HepG2 (cell line): ENCODE results near the gene GPC6. TPM values are rescaled to one million over a fixed set of nuclear protein-coding genes. Genes with fewer than 3 reads are reported as not detected.
A peak's percentile ranks its signal among the peaks of the same experiment; 100 is the strongest.

Source experiments
- ATAC-seq: fragments of 200-7000 bp; cut with Tn5 transposase; 3 replicates; pipeline ENCODE4 v1.9.1; 2020; ENCODE audit warnings: mild to moderate bottlenecking, moderate library complexity
- BruUV-seq: library from RNA; stranded (reverse); fragments of 400-500 nt; replicated peaks from 2 replicates; lab custom pipeline; 2021; lab: Mats Ljungman, UMichigan
- CTCF ChIA-PET: fragments of 300-600 bp; formaldehyde crosslinking; extraction: SDS; loops from one replicate; lab custom pipeline; 2021; ENCODE audit warnings: low total read pairs, inconsistent platforms, low intra/inter-chr PET ratio; lab: Yijun Ruan, JAX
- POLR2A ChIA-PET: fragments of 350-600 bp; sonication (Branson Sonifier 250); formaldehyde crosslinking; loops from one replicate; lab custom pipeline; 2020; ENCODE audit warnings: antibody characterized with exemption, inconsistent platforms; lab: Yijun Ruan, JAX
- DNase-seq: peaks from one replicate; pipeline ENCODE4 v3.0.0-alpha.2; 2015; ENCODE audit warnings: low spot score
- FAIRE-seq: peaks from 3 replicates; lab custom pipeline; 2011; peaks lifted over from hg19 to GRCh38; lab: Jason Lieb, UNC
- H2AFZ ChIP-seq: one replicate; pipeline ENCODE4 v1.6.1; 2011; ENCODE audit warnings: low read length, inconsistent platforms
- H3K27ac ChIP-seq: fragments of 300-600 bp; 3 replicates; pipeline ENCODE4 v1.8.0; 2011; ENCODE audit warnings: mixed run types, mild to moderate bottlenecking, mixed read lengths, low read length, inconsistent platforms; ENCODE audit not compliant: insufficient read depth; ENCODE audit errors: extremely low read length
- H3K27me3 ChIP-seq, 2 experiments: fragments of 200-600 bp in 1 of 2; 2 replicates in 1 of 2; 3 replicates in 1 of 2; pipeline versions ENCODE4 v1.6.0 to v1.8.0; 2011; ENCODE audit warnings: low read length in 2 of 2, mild to moderate bottlenecking in 2 of 2, moderate library complexity in 2 of 2, inconsistent platforms in 1 of 2; ENCODE audit not compliant: insufficient read depth in 2 of 2, control insufficient read depth in 1 of 2
- H3K36me3 ChIP-seq, 2 experiments: fragments of 200-600 bp in 1 of 2; replicated peaks in 1 of 2; 2 replicates in 1 of 2; 3 replicates in 1 of 2; pipeline versions ENCODE4 v1.5.1 to v1.8.0; 2011; ENCODE audit warnings: low read length in 2 of 2, inconsistent platforms in 1 of 2; ENCODE audit not compliant: insufficient read depth in 2 of 2, control insufficient read depth in 1 of 2
- H3K4me1 ChIP-seq: 2 replicates; pipeline ENCODE4 v1.5.1; 2012; ENCODE audit warnings: low read length, inconsistent platforms; ENCODE audit not compliant: insufficient read depth
- H3K4me2 ChIP-seq: 2 replicates; pipeline ENCODE4 v1.6.0; 2011; ENCODE audit warnings: low read depth, low read length, inconsistent platforms
- H3K4me3 ChIP-seq, 3 experiments: fragments of 200-600 bp in 1 of 3; sonication (generic), shearing (Covaris generic) in 1 of 3; replicated peaks in 1 of 3; 2 replicates each; pipeline ENCODE4 v1.5.1; 2011 to 2016; ENCODE audit warnings: low read length in 3 of 3, inconsistent platforms in 2 of 3, low read depth in 2 of 3, mild to moderate bottlenecking in 2 of 3, control low read depth in 1 of 3, mixed read lengths in 1 of 3; ENCODE audit not compliant: insufficient read depth in 1 of 3
- H3K79me2 ChIP-seq: one replicate; pipeline ENCODE4 v1.6.1; 2011; ENCODE audit warnings: low read length, inconsistent platforms; ENCODE audit not compliant: insufficient read depth
- H3K9ac ChIP-seq: 2 replicates; pipeline ENCODE4 v1.6.0; 2011; ENCODE audit warnings: mild to moderate bottlenecking, low read depth, low read length, inconsistent platforms; ENCODE audit not compliant: insufficient read depth
- H3K9me3 ChIP-seq: 2 replicates; pipeline ENCODE4 v1.5.1; 2012; ENCODE audit warnings: mild to moderate bottlenecking, low read length
- H4K20me1 ChIP-seq: 2 replicates; pipeline ENCODE4 v1.6.0; 2011; ENCODE audit warnings: inconsistent platforms, mild to moderate bottlenecking, low read length, moderate library complexity; ENCODE audit not compliant: insufficient read depth
- ARID5B ChIP-seq: IDR thresholded peaks from 2 replicates; pipeline ENCODE4 v1.4.0; 2020; ENCODE audit warnings: mild to moderate bottlenecking, missing genetic modification reagents
- CEBPB ChIP-seq: IDR thresholded peaks from 2 replicates; pipeline ENCODE4 v1.6.1; 2011; ENCODE audit warnings: low read depth, low read length, improper control_type of control experiment, borderline replicate concordance
- CEBPG ChIP-seq: IDR thresholded peaks from 2 replicates; pipeline ENCODE4 v1.6.1; 2016
- EP300 ChIP-seq, 3 experiments: sonication (generic) in 1 of 3; formaldehyde crosslinking in 1 of 3; IDR thresholded peaks; 2 replicates each; pipeline versions ENCODE4 v1.5.1 to v1.6.1; 2011 to 2020; ENCODE audit warnings: low read depth in 2 of 3, low read length in 2 of 3, borderline replicate concordance in 1 of 3, improper control_type of control experiment in 1 of 3, mild to moderate bottlenecking in 1 of 3, missing genetic modification reagents in 1 of 3, moderate library complexity in 1 of 3
- FOXA3 ChIP-seq: IDR thresholded peaks from 2 replicates; pipeline ENCODE4 v1.6.1; 2016; ENCODE audit warnings: missing genetic modification reagents, missing compliant biosample characterization
- FOXP1 ChIP-seq, 2 experiments: fragments of 450-650 bp in 1 of 2; IDR thresholded peaks; 2 replicates each; pipeline ENCODE4 v1.6.1; 2017 to 2018; ENCODE audit warnings: antibody characterized with exemption in 1 of 2
- GLMP ChIP-seq: sonication (generic); formaldehyde crosslinking; IDR thresholded peaks from 2 replicates; pipeline ENCODE4 v1.9.0; 2021; ENCODE audit warnings: missing genetic modification reagents, mild to moderate bottlenecking, borderline replicate concordance
- HOMEZ ChIP-seq: IDR thresholded peaks from 2 replicates; pipeline ENCODE4 v1.6.1; 2016; ENCODE audit warnings: low read depth
- KLF12 ChIP-seq: sonication (generic); formaldehyde crosslinking; IDR thresholded peaks from 2 replicates; pipeline ENCODE4 v1.4.0; 2020; ENCODE audit warnings: missing genetic modification reagents, borderline replicate concordance
- MIER3 ChIP-seq: IDR thresholded peaks from 2 replicates; pipeline ENCODE4 v1.6.1; 2016; ENCODE audit warnings: missing compliant biosample characterization, borderline replicate concordance
- PAXIP1 ChIP-seq: sonication (generic); formaldehyde crosslinking; conservative IDR thresholded peaks from 2 replicates; pipeline ENCODE4 v1.4.0; 2020; ENCODE audit warnings: mild to moderate bottlenecking, missing genetic modification reagents, moderate library complexity
- SOX6 ChIP-seq, 2 experiments: fragments of 450-650 bp in 1 of 2; sonication (generic) in 1 of 2; formaldehyde crosslinking in 1 of 2; IDR thresholded peaks; 2 replicates each; pipeline versions ENCODE4 v1.4.0 to v1.6.1; 2017 to 2020; ENCODE audit warnings: antibody characterized with exemption in 1 of 2, mild to moderate bottlenecking in 1 of 2, missing genetic modification reagents in 1 of 2
- STAT5B ChIP-seq: sonication (generic); formaldehyde crosslinking; IDR thresholded peaks from 2 replicates; pipeline ENCODE4 v1.4.0; 2020; ENCODE audit warnings: missing genetic modification reagents
- WGBS: methylation state at CpG from one replicate; pipeline ENCODE4 v1.1.6; 2017; ENCODE audit warnings: low lambda C conversion rate; 5-methylcytosine and 5-hydroxymethylcytosine counted together
- in situ Hi-C: cut with HindIII; loops from 2 replicates; pipeline ENCODE4 v1.10.0; 2017; ENCODE audit warnings: low pct_unique_long_range_greater_than_20kb; ENCODE audit not compliant: extremely low pct_ligation_motif_present
- intact Hi-C: fragments of 100-400 bp; cut with micrococcal nuclease; formaldehyde crosslinking; loops from one replicate; pipeline ENCODE4 v1.10.0; 2022; ENCODE audit not compliant: unreplicated experiment
- polyA plus RNA-seq, 8 experiments: library from polyadenylated mRNA; depleted of rRNA in 3 of 8; stranded (reverse) in 7 of 8; unstranded in 1 of 8; fragments of >200 nt; fragmentation: Illumina TruSeq in 4 of 8; extraction: Trizol in 4 of 8; gene quantifications; 2 replicates each; pipeline versions ENCODE4 v1.2.1 to v1.2.3, GENCODE V29; 2011 to 2016; ENCODE audit warnings: low read depth in 4 of 8, missing spikeins in 1 of 8, mixed read lengths in 1 of 8; ENCODE audit not compliant: insufficient read depth in 1 of 8
- total RNA-seq, 5 experiments: library from RNA; depleted of rRNA; stranded (reverse); fragments of >200 nt; fragmentation: Illumina TruSeq; extraction: Trizol; gene quantifications; 2 replicates each; pipeline ENCODE4 v1.2.3, GENCODE V29; 2016; ENCODE audit warnings: low read depth in 1 of 5

The GPC6 gene
- total and polyA plus RNA-seq, 2 of the 13 experiments (the other 11 are each of a cell fraction or from before 2014, with no cell fraction given) = 24.5 to 33.9 TPM

- ATAC-seq = peak; percentile 88
- intact Hi-C loops (loop anchor here (5.0 kb wide), 1 partner anchor 114 kb away; no protein-coding TSS in a partner anchor), in situ Hi-C loops (no loop called here)
- TF ChIP-seq CEBPB (peak; percentile 28; the same call in 1 of the 2 replicates), ARID5B (CRISPR knock-in tag) (peak; percentile 65), EP300 (IDR thresholded peaks at IDR 0.05; ENCODE audit: low read depth in 2 of 2, low read length in 2 of 2) (peak in 1 of 2 experiments; percentile 29; a peak in 1 of 4 replicates), EP300 (CRISPR knock-in tag; IDR thresholded peaks at IDR 0.05; ENCODE audit: borderline replicate concordance) (no peak), HOMEZ (peak; percentile 30; the same call in 1 of the 2 replicates), PAXIP1 (0 out of 2 replicates have a peak, but pooled peaks have one; percentile 14), GLMP (CRISPR knock-in tag) (no peak), SOX6 (IDR thresholded peaks at IDR 0.05) (no peak), SOX6 (CRISPR knock-in tag; IDR thresholded peaks at IDR 0.05) (peak; percentile 28; the same call in 1 of the 2 replicates), MIER3 (CRISPR knock-in tag) (no peak), KLF12 (CRISPR knock-in tag) (no peak), FOXP1 (IDR thresholded peaks at IDR 0.05) (0 out of 2 replicates have a peak, but pooled peaks have one; percentile 17), FOXP1 (CRISPR knock-in tag; IDR thresholded peaks at IDR 0.05) (peak; percentile 65), STAT5B (no peak), CEBPG (CRISPR knock-in tag) (peak; percentile 43; the same call in 1 of the 2 replicates), FOXA3 (peak; percentile 76)
These were observed 135.1 kb downstream of the GPC6 start for GRCh38 chr13:93361703-93362102.

More at GRCh38 chr13:93361703-93362102, 135.1 kb downstream of the GPC6 start:
- POLR2A ChIA-PET = no interaction called here
- FAIRE-seq (peak; percentile 23), DNase-seq (peak; percentile 73)
- 0% methylated on average over 3 of the region's 3 CpGs for WGBS
- Histone ChIP-seq H3K27me3 (no peaks in the 10 kb centered on the region), H4K20me1 (no peaks in the 10 kb centered on the region), H3K4me1 (peaks cover 18% of the 10 kb centered on the region), H3K79me2 (no peaks in the 10 kb centered on the region), H3K9ac (no peak overlapping the region), H3K4me3 (no peak overlapping the region), H3K9me3 (no peaks in the 10 kb centered on the region), H2AFZ (no peak overlapping the region), H3K36me3 (no peaks in the 10 kb centered on the region), H3K27ac (no peak overlapping the region), H3K4me2 (peak overlapping the region; percentile 49; the same call in 1 of the 2 replicates)
- BruUV-seq = no TSS peak
- CTCF ChIA-PET = no interaction called here
